ENCODE measurements around the gene CINP.

DNA sequence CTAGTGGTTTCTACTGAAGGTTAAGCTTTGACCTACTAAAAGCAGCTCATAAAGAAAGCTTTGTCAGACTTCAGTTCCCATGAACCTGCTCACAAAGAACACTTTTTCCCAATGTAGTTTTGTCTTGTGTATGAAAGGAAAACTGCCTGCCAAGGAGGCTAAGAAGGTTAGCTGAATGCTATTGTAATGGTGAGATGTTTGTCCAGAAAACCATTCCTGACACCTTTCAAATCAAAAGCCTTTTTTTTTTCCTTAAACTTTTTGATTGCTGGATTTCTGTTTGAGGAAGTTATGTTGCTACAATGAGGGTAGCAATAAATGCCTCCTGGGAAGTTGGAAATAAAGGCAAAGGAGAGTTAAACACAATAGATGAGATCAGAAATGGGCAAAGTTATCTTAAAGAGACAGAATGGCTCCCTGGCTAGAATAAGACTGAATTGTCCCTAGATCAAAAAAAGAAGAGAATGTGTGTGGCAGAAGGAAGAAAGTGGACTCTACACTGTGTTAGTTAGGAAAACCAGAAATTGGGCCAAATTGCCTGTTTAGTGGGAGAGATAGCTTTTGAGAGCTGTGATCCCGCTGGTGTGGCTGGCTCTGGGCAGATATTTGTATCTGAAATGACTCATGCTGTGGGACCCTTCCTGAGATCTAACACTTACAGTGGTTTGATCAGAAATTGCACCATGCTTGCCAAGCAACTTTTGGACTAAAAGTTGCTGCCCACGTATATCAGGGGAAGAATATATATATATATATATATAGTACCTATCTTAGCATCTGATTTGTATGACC is 27.6 kb upstream of the CINP start:
- no peak for TF ChIP-seq ZFP41 (CRISPR knock-in tag; IDR thresholded peaks at IDR 0.05; ENCODE audit: borderline replicate concordance)
- no peak for TF ChIP-seq ETV6 (CRISPR knock-in tag; conservative IDR thresholded peaks at IDR 0.05)
- TF ChIP-seq, protein P1, sequence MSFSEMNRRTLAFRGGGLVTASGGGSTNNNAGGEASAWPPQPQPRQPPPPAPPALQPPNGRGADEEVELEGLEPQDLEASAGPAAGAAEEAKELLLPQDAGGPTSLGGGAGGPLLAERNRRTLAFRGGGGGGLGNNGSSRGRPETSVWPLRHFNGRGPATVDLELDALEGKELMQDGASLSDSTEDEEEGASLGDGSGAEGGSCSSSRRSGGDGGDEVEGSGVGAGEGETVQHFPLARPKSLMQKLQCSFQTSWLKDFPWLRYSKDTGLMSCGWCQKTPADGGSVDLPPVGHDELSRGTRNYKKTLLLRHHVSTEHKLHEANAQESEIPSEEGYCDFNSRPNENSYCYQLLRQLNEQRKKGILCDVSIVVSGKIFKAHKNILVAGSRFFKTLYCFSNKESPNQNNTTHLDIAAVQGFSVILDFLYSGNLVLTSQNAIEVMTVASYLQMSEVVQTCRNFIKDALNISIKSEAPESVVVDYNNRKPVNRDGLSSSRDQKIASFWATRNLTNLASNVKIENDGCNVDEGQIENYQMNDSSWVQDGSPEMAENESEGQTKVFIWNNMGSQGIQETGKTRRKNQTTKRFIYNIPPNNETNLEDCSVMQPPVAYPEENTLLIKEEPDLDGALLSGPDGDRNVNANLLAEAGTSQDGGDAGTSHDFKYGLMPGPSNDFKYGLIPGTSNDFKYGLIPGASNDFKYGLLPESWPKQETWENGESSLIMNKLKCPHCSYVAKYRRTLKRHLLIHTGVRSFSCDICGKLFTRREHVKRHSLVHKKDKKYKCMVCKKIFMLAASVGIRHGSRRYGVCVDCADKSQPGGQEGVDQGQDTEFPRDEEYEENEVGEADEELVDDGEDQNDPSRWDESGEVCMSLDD (CRISPR knock-in tag; IDR thresholded peaks at IDR 0.05; ENCODE audit: borderline replicate concordance): no peak
- TF ChIP-seq PCBP2 (optimal IDR thresholded peaks at IDR 0.05; ENCODE audit: low read depth, low read length, poor library complexity, severe bottlenecking): no peak
- no peak for TF ChIP-seq RXRA (CRISPR knock-in tag; IDR thresholded peaks at IDR 0.05)
- no peak for TF ChIP-seq ZNF18 (CRISPR knock-in tag; IDR thresholded peaks at IDR 0.05; ENCODE audit: insufficient replicate concordance)
- no peak for TF ChIP-seq RBAK (CRISPR knock-in tag; IDR thresholded peaks at IDR 0.05)
- TF ChIP-seq HNF4A (CRISPR knock-in tag; IDR thresholded peaks at IDR 0.05): no peak
- TF ChIP-seq, protein P2, sequence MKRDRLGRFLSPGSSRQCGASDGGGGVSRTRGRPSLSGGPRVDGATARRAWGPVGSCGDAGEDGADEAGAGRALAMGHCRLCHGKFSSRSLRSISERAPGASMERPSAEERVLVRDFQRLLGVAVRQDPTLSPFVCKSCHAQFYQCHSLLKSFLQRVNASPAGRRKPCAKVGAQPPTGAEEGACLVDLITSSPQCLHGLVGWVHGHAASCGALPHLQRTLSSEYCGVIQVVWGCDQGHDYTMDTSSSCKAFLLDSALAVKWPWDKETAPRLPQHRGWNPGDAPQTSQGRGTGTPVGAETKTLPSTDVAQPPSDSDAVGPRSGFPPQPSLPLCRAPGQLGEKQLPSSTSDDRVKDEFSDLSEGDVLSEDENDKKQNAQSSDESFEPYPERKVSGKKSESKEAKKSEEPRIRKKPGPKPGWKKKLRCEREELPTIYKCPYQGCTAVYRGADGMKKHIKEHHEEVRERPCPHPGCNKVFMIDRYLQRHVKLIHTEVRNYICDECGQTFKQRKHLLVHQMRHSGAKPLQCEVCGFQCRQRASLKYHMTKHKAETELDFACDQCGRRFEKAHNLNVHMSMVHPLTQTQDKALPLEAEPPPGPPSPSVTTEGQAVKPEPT (CRISPR knock-in tag; IDR thresholded peaks at IDR 0.05; ENCODE audit: low read depth): no peak
- no peak for TF ChIP-seq ASH2L (IDR thresholded peaks at IDR 0.05; ENCODE audit: insufficient read length, low read depth, low read length)
